ENCODE data around the gene PROCA1.

DNA sequence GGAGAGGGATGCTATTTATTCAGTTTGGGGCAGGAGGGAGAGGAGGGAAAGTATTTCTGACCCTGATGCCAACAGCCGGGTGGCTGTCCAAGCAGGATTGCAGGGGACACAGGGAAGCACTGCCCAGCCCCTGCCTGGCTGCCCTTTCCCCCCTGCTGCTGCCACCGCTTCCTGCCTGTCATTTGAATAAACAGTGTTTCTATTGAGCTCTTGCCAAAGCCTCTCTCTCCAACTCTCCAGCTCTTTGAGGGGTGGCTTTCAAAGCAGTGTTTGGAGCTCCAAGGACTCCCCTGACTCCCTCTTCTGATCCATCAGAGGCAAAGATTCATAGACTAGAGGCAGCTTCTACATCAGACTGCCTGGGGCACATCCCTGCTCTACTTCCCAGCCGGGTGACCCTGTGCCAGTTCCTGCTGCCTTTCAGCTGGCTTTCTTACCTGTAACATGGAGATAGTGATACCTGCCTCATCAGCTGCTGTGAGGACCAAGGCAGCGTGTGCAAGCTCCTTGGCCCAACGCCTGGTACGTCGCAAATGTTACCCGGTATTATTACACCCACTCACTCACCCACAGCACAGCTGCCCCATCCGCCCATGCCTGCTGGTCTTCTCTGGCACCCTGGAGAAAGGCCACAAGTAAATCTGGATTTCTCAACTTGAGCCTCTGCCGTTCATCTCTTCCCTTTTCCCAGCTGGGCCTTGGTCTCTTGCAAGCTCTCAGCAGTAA is 9.5 kb downstream of the PROCA1 start:
- TF ChIP-seq, protein P1, sequence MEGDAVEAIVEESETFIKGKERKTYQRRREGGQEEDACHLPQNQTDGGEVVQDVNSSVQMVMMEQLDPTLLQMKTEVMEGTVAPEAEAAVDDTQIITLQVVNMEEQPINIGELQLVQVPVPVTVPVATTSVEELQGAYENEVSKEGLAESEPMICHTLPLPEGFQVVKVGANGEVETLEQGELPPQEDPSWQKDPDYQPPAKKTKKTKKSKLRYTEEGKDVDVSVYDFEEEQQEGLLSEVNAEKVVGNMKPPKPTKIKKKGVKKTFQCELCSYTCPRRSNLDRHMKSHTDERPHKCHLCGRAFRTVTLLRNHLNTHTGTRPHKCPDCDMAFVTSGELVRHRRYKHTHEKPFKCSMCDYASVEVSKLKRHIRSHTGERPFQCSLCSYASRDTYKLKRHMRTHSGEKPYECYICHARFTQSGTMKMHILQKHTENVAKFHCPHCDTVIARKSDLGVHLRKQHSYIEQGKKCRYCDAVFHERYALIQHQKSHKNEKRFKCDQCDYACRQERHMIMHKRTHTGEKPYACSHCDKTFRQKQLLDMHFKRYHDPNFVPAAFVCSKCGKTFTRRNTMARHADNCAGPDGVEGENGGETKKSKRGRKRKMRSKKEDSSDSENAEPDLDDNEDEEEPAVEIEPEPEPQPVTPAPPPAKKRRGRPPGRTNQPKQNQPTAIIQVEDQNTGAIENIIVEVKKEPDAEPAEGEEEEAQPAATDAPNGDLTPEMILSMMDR (conservative IDR thresholded peaks at IDR 0.05; ENCODE audit: low read depth, low read length) = no peak
- no peak for TF ChIP-seq EZH2 (IDR thresholded peaks at IDR 0.05; ENCODE audit: borderline replicate concordance, low read depth, low read length, poor library complexity, severe bottlenecking)

All from A673 (cell line).